K562 (cell line): ENCODE measurements around the gene BCHE. TPM values are rescaled to one million over a fixed set of nuclear protein-coding genes. Genes with fewer than 3 reads are reported as not detected.

ENCODE experiments used
- ATAC-seq: fragments of 200-7000 bp; cut with Tn5 transposase; 3 replicates; pipeline ENCODE4 v1.9.1; 2020; ENCODE audit warnings: moderate library complexity
- BruUV-seq: library from RNA; stranded (reverse); fragments of 400-500 nt; replicated peaks from 2 replicates; lab custom pipeline; 2021; lab: Mats Ljungman, UMichigan
- CTCF ChIA-PET: fragments of 300-600 bp; formaldehyde crosslinking; extraction: SDS; loops from one replicate; lab custom pipeline; 2021; ENCODE audit warnings: low intra/inter-chr PET ratio; lab: Yijun Ruan, JAX
- POLR2A ChIA-PET: fragments of 300-600, 350-650 bp; sonication (Branson Sonifier 250); formaldehyde crosslinking; extraction: SDS; loops from one replicate; lab custom pipeline; 2021; ENCODE audit warnings: antibody characterized with exemption, inconsistent platforms; lab: Yijun Ruan, JAX
- DNase-seq, 4 experiments: peaks; one replicate each; pipeline versions ENCODE4 v3.0.0 to v3.0.0-alpha.2; 2011 to 2018; ENCODE audit warnings: low spot score in 3 of 4, mixed read lengths in 3 of 4; ENCODE audit errors: extremely low read depth in 1 of 4
- FAIRE-seq: peaks from 2 replicates; lab custom pipeline; 2011; peaks lifted over from hg19 to GRCh38; lab: Jason Lieb, UNC
- H2AFZ ChIP-seq: 2 replicates; pipeline ENCODE4 v1.6.0; 2011; ENCODE audit warnings: low read depth, low read length, control low read depth, inconsistent platforms
- H3K27ac ChIP-seq: fragments of 200-600 bp; 3 replicates; pipeline ENCODE4 v1.8.0; 2011; ENCODE audit warnings: low read depth, mild to moderate bottlenecking, control low read depth, inconsistent platforms, low read length, moderate library complexity, mixed read lengths; ENCODE audit errors: extremely low read depth
- H3K27me3 ChIP-seq, 2 experiments: fragments of 300-600 bp in 1 of 2; 2 replicates in 1 of 2; 3 replicates in 1 of 2; pipeline versions ENCODE4 v1.6.0 to v1.8.0; 2011; ENCODE audit warnings: inconsistent platforms in 2 of 2, low read length in 2 of 2, mild to moderate bottlenecking in 1 of 2, mixed read lengths in 1 of 2, moderate library complexity in 1 of 2; ENCODE audit not compliant: control insufficient read depth in 2 of 2, insufficient read depth in 2 of 2
- H3K36me3 ChIP-seq: fragments of 300-600 bp; 3 replicates; pipeline ENCODE4 v1.8.0; 2011; ENCODE audit warnings: mild to moderate bottlenecking, low read length, inconsistent platforms; ENCODE audit not compliant: control insufficient read depth, insufficient read depth
- H3K4me1 ChIP-seq, 2 experiments: fragments of 200-600 bp in 1 of 2; replicated peaks in 1 of 2; 2 replicates in 1 of 2; 3 replicates in 1 of 2; pipeline versions ENCODE4 v1.5.1 to v1.8.0; 2011; ENCODE audit warnings: inconsistent platforms in 2 of 2, low read length in 2 of 2, mild to moderate bottlenecking in 1 of 2, mixed read lengths in 1 of 2, moderate library complexity in 1 of 2; ENCODE audit not compliant: control insufficient read depth in 2 of 2, insufficient read depth in 2 of 2
- H3K4me2 ChIP-seq: 2 replicates; pipeline ENCODE4 v1.6.1; 2011; ENCODE audit warnings: low read length, control low read depth, inconsistent platforms, mixed read lengths; ENCODE audit not compliant: insufficient read depth
- H3K4me3 ChIP-seq: fragments of 200-600 bp; sonication (generic), shearing (Covaris generic); 2 replicates; pipeline ENCODE4 v1.5.1; 2016; ENCODE audit warnings: control low read depth, inconsistent platforms
- H3K79me2 ChIP-seq: fragments of 200-600 bp; 3 replicates; pipeline ENCODE4 v1.8.0; 2011; ENCODE audit warnings: low read length, inconsistent platforms; ENCODE audit not compliant: control insufficient read depth, insufficient read depth
- H3K9ac ChIP-seq, 2 experiments: 2 replicates each; pipeline versions ENCODE4 v1.6.0 to v1.6.1; 2011; ENCODE audit warnings: low read depth in 2 of 2, low read length in 2 of 2, control low read depth in 1 of 2, inconsistent platforms in 1 of 2, mild to moderate bottlenecking in 1 of 2, mixed read lengths in 1 of 2; ENCODE audit not compliant: insufficient read depth in 1 of 2
- H3K9me1 ChIP-seq: one replicate; pipeline ENCODE4 v1.6.0; 2011; ENCODE audit warnings: inconsistent platforms, mild to moderate bottlenecking, low read length, moderate library complexity; ENCODE audit not compliant: control insufficient read depth, insufficient read depth
- H3K9me3 ChIP-seq: replicated peaks from 2 replicates; pipeline ENCODE4 v1.5.1; 2011; ENCODE audit warnings: low read depth, low read length, inconsistent platforms; ENCODE audit not compliant: control insufficient read depth, insufficient read depth
- H4K20me1 ChIP-seq: replicated peaks from 2 replicates; pipeline ENCODE4 v1.6.1; 2011; ENCODE audit warnings: low read length, inconsistent platforms, mixed read lengths; ENCODE audit not compliant: control insufficient read depth, insufficient read depth
- HEY1 ChIP-seq: fragments of 250-450 bp; sonication (Bioruptor Pico); IDR thresholded peaks from 2 replicates; pipeline ENCODE4 v1.5.0; 2020; ENCODE audit warnings: mild to moderate bottlenecking, moderate library complexity, borderline replicate concordance
- HNRNPLL ChIP-seq: fragments of 200-400 bp; formaldehyde crosslinking; IDR thresholded peaks from 2 replicates; pipeline ENCODE4 v1.6.1; 2017; ENCODE audit warnings: low read length, low read depth, mild to moderate bottlenecking; ENCODE audit not compliant: poor library complexity, severe bottlenecking
- LEF1 ChIP-seq: fragments of 450-650 bp; IDR thresholded peaks from 2 replicates; pipeline ENCODE4 v1.6.1; 2016; ENCODE audit warnings: mild to moderate bottlenecking
- RUNX1 ChIP-seq: sonication (generic); IDR thresholded peaks from 2 replicates; pipeline ENCODE4 v1.6.1; 2016; ENCODE audit warnings: antibody characterized with exemption, low read depth
- SMAD3 ChIP-seq: fragments of 450-650 bp; formaldehyde crosslinking; conservative IDR thresholded peaks from 2 replicates; pipeline ENCODE4 v1.4.0; 2020; ENCODE audit warnings: mild to moderate bottlenecking
- TAF7 ChIP-seq: fragments of 450-650 bp; IDR thresholded peaks from 2 replicates; pipeline ENCODE4 v1.6.1; 2016; ENCODE audit warnings: missing genetic modification characterization, missing compliant biosample characterization
- ZKSCAN1 ChIP-seq: fragments of 150-350 bp; IDR thresholded peaks from 2 replicates; pipeline ENCODE4 v1.6.1; 2016; ENCODE audit warnings: low read depth, low read length
- ZNF217 ChIP-seq: sonication (generic); formaldehyde crosslinking; IDR thresholded peaks from 2 replicates; pipeline ENCODE4 v1.8.0; 2022; ENCODE audit warnings: mild to moderate bottlenecking, missing genetic modification reagents
- ZNF766 ChIP-seq: fragments of 200-800 bp; sonication (Bioruptor generic); conservative IDR thresholded peaks from 2 replicates; pipeline ENCODE4 v1.6.1; 2016; ENCODE audit warnings: missing genetic modification characterization, missing compliant biosample characterization
- WGBS: fragments of 100-300 bp; shearing (Covaris generic); methylation state at CpG from one replicate; pipeline ENCODE4 v1.1.6; 2016; ENCODE audit warnings: low coverage, mixed read lengths; ENCODE audit not compliant: insufficient coverage; ENCODE audit errors: missing lambda C conversion rate; 5-methylcytosine and 5-hydroxymethylcytosine counted together
- in situ Hi-C: fragments of 300-500 bp; cut with MboI; formaldehyde crosslinking; loops from 4 replicates; pipeline ENCODE4 v1.15.0; 2018; ENCODE audit warnings: inconsistent platforms, mixed read lengths
- intact Hi-C: fragments of 100-400 bp; cut with micrococcal nuclease; formaldehyde crosslinking; loops from 2 replicates; pipeline ENCODE4 v1.14.2; 2022
- polyA plus RNA-seq, 8 experiments: library from polyadenylated mRNA; depleted of rRNA in 4 of 8; stranded (reverse) in 5 of 8; unstranded in 3 of 8; fragments of >200 nt; fragmentation: Nextera tagmentation in 2 of 8; fragmentation: Illumina TruSeq in 1 of 8; extraction: Ambion mirVana in 2 of 8; extraction: Trizol in 1 of 8; gene quantifications; 2 replicates each; pipeline versions ENCODE4 v1.2.1 to v1.2.3, GENCODE V29; 2011 to 2014; ENCODE audit warnings: inconsistent platforms in 1 of 8, missing spikeins in 1 of 8
- total RNA-seq, 7 experiments: library from RNA; depleted of rRNA in 6 of 7; stranded (reverse); fragments of >200 nt in 6 of 7; fragmentation: Illumina TruSeq in 2 of 7; extraction: Trizol in 2 of 7; gene quantifications; 2 replicates each; pipeline versions ENCODE4 v1.2.1 to v1.2.3, GENCODE V29; 2011 to 2021; ENCODE audit warnings: low replicate concordance in 1 of 7
- TF ChIP-seq, protein P1 (sequence below): fragments of 450-650 bp; formaldehyde crosslinking; IDR thresholded peaks from 2 replicates; pipeline ENCODE4 v1.4.0; 2022; ENCODE audit warnings: mild to moderate bottlenecking, moderate library complexity
- TF ChIP-seq, protein P2 (sequence below): sonication (generic); formaldehyde crosslinking; IDR thresholded peaks from 2 replicates; pipeline ENCODE4 v1.5.0; 2020; ENCODE audit warnings: missing genetic modification reagents

BCHE gene
- total and polyA plus RNA-seq, 9 of the 15 experiments (the other 6 are each of a cell fraction or from before 2014, with no cell fraction given): 0.09 to 0.24 (median 0.12) TPM; not detected in 2

DNA sequence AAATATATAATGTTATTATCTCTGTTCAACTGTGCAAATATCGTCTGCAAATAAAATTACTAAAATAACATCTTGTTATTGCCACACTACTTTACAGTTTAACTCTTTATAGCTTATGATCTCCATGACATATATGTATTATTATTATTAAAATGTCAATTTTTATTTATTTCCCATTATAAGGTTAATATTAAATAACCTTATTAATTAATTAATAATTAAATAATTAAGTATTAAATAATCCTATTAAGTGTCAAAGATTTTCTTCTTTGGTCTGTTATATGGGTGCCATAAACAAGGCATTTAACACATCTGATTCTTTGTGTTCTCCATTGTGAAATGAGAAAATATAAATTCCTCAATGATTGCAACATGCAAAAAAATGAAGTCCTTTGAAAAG is 10.0 kb downstream of the BCHE start:
- intact Hi-C loops: no loop called here
- TF ChIP-seq HNRNPLL (no peak), RUNX1 (no peak), ZKSCAN1 (no peak), ZNF766 (CRISPR knock-in tag) (no peak), HEY1 (CRISPR knock-in tag) (no peak), ZNF217 (CRISPR knock-in tag) (no peak), LEF1 (no peak), TAF7 (no peak), SMAD3 (CRISPR knock-in tag) (no peak)
- TF ChIP-seq, protein P1, sequence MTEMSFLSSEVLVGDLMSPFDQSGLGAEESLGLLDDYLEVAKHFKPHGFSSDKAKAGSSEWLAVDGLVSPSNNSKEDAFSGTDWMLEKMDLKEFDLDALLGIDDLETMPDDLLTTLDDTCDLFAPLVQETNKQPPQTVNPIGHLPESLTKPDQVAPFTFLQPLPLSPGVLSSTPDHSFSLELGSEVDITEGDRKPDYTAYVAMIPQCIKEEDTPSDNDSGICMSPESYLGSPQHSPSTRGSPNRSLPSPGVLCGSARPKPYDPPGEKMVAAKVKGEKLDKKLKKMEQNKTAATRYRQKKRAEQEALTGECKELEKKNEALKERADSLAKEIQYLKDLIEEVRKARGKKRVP (CRISPR knock-in tag): no peak
- TF ChIP-seq, protein P2, sequence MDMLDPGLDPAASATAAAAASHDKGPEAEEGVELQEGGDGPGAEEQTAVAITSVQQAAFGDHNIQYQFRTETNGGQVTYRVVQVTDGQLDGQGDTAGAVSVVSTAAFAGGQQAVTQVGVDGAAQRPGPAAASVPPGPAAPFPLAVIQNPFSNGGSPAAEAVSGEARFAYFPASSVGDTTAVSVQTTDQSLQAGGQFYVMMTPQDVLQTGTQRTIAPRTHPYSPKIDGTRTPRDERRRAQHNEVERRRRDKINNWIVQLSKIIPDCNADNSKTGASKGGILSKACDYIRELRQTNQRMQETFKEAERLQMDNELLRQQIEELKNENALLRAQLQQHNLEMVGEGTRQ (CRISPR knock-in tag): no peak
- no TSS peak for BruUV-seq
- Histone ChIP-seq H3K79me2 (no peaks in the 10 kb centered on the region), H3K27ac (no peak overlapping the region), H3K4me3 (no peak overlapping the region), H4K20me1 (no peaks in the 10 kb centered on the region), H3K9me1 (no peaks in the 10 kb centered on the region), H2AFZ (no peak overlapping the region), H3K27me3 (no peaks in the 10 kb centered on the region), H3K4me1 (no peaks in the 10 kb centered on the region), H3K9me3 (no peaks in the 10 kb centered on the region; the same call in 1 of the 2 replicates), H3K4me2 (no peak overlapping the region), H3K36me3 (no peaks in the 10 kb centered on the region), H3K9ac (no peak overlapping the region)
- POLR2A ChIA-PET: no interaction called here
- DNase-seq: no peak
- no peak for FAIRE-seq
- in situ Hi-C loops: no loop called here
- 5% methylated on average over 1 of the region's 1 CpG for WGBS
- ATAC-seq: no peak
- CTCF ChIA-PET: no interaction called here
